ENCODE measurements around the gene ARHGAP29. TPM values are rescaled to one million over a fixed set of nuclear protein-coding genes. Genes with fewer than 3 reads are reported as not detected.

ARHGAP29 gene
- total RNA-seq, 2 experiments from 2014 or later = not detected

GRCh38 chr1:94265906-94266305 lies 28.5 kb upstream of the ARHGAP29 start:
- no peak for ATAC-seq
- H3K4me3 Mint-ChIP-seq = no peak overlapping the region
- H3K36me3 Mint-ChIP-seq (ENCODE audit: low read depth) = no peaks in the 10 kb centered on the region
- no peak for TF ChIP-seq CTCF (IDR thresholded peaks at IDR 0.05)
- intact Hi-C loops (cut with micrococcal nuclease) = no loop called here
- no peak for DNase-seq
- no peaks in the 10 kb centered on the region for H3K4me1 Mint-ChIP-seq (ENCODE audit: low read depth)
- H3K9me3 Mint-ChIP-seq = no peaks in the 10 kb centered on the region
- ChIA-PET CTCF (no interaction called here), POLR2A (no interaction called here)
- no peak overlapping the region for H3K27ac Mint-ChIP-seq
- H3K27me3 Mint-ChIP-seq = peaks cover 15% of the 10 kb centered on the region

- Mint-ChIP-seq H3K27me3 (peaks cover 17% of the 10 kb centered on the region), H3K9me3 (no peaks in the 10 kb centered on the region), H3K36me3 (ENCODE audit: low read depth) (no peaks in the 10 kb centered on the region), H3K4me1 (ENCODE audit: low read depth) (no peaks in the 10 kb centered on the region), H3K4me3 (no peak overlapping the region), H3K27ac (no peak overlapping the region)
- ChIA-PET POLR2A (no interaction called here), CTCF (no interaction called here)
- TF ChIP-seq CTCF (IDR thresholded peaks at IDR 0.05) = no peak
- intact Hi-C loops (cut with micrococcal nuclease) = no loop called here
- DNase-seq (no peak), ATAC-seq (no peak)
These were observed 27.6 kb upstream of the ARHGAP29 start for GRCh38 chr1:94265011-94265422.

- no peaks in the 10 kb centered on the region for H3K9me3 Mint-ChIP-seq
- H3K27ac Mint-ChIP-seq = no peak overlapping the region
- DNase-seq (no peak), ATAC-seq (no peak)
- TF ChIP-seq CTCF (IDR thresholded peaks at IDR 0.05) = no peak
- no peak overlapping the region for H3K4me3 Mint-ChIP-seq
- no peaks in the 10 kb centered on the region for H3K4me1 Mint-ChIP-seq (ENCODE audit: low read depth)
- H3K36me3 Mint-ChIP-seq (ENCODE audit: low read depth) = no peaks in the 10 kb centered on the region
- POLR2A ChIA-PET = no interaction called here
- CTCF ChIA-PET = interaction anchor here (1.2 to 1.4 kb wide), 3 partner anchors 9 to 221 kb away, joined by 3 to 5 read pairs (median 3); no protein-coding TSS in a partner anchor
- intact Hi-C loops (cut with micrococcal nuclease) = no loop called here
- peaks cover 11% of the 10 kb centered on the region for H3K27me3 Mint-ChIP-seq
These were observed 23.4 kb upstream of the ARHGAP29 start for GRCh38 chr1:94260635-94261387.

- ATAC-seq (no peak), DNase-seq (no peak)
- Mint-ChIP-seq H3K36me3 (ENCODE audit: low read depth) (no peaks in the 10 kb centered on the region), H3K4me3 (no peak overlapping the region), H3K27ac (no peak overlapping the region), H3K4me1 (ENCODE audit: low read depth) (no peaks in the 10 kb centered on the region), H3K9me3 (no peaks in the 10 kb centered on the region), H3K27me3 (peaks cover 12% of the 10 kb centered on the region)
- ChIA-PET CTCF (interaction anchor here (1.2 kb wide), 1 partner anchor 10 kb away, joined by 3 read pairs; no protein-coding TSS in a partner anchor), POLR2A (no interaction called here)
- intact Hi-C loops (cut with micrococcal nuclease) = no loop called here
- no peak for TF ChIP-seq CTCF (IDR thresholded peaks at IDR 0.05)
These were observed 22.4 kb upstream of the ARHGAP29 start for GRCh38 chr1:94259635-94260289.

GRCh38 chr1:94258873-94259331 lies 21.5 kb upstream of the ARHGAP29 start:
- no peak for ATAC-seq
- Mint-ChIP-seq H3K27ac (no peak overlapping the region), H3K27me3 (peaks cover 18% of the 10 kb centered on the region), H3K4me3 (no peak overlapping the region), H3K4me1 (ENCODE audit: low read depth) (no peaks in the 10 kb centered on the region), H3K9me3 (no peaks in the 10 kb centered on the region), H3K36me3 (ENCODE audit: low read depth) (no peaks in the 10 kb centered on the region)
- ChIA-PET POLR2A (no interaction called here), CTCF (no interaction called here)
- no peak for DNase-seq
- no peak for TF ChIP-seq CTCF (IDR thresholded peaks at IDR 0.05)
- intact Hi-C loops (cut with micrococcal nuclease) = no loop called here
